ENCODE measurements around the gene SH3BP4. TPM values are rescaled to one million over a fixed set of nuclear protein-coding genes. Genes with fewer than 3 reads are reported as not detected.

SH3BP4 gene
- polyA plus RNA-seq, 1 donor: 17.0 TPM

DNA sequence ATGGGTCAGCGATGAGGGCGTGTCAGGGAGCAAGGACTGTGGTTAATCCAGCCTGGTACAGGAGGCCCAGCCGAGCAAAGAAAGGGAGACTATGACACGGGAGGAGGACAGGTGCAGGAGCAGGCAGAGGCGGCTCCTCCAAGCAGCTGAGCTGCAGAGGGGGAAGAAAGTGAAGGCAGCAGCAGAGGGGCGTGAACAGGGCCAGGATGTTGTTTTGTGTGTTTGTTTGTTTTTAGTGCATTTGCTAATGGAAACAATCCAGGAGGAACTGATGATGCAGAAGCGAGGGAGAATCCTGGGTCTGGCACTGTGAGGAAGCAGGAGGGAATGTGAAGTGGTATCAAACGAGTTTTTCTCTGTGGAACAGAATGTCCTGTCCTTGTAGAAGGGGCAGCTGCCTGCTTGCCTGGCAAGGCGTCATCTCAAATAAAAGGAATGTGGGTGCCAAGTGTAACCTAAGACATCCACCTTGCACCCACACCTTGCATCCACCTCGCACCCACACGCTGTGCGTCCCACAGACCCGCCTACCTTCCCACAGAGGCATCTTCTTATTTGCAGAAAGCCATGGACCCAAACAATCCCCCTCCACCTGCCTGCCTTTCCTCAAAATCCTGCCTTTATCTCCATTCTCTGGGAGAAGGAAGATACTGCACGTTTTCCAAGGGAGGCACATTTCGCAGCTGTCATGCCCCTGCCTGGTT lies 134.8 kb downstream of the SH3BP4 start:
- DNase-seq (ENCODE audit: low read depth): no peak

DNA sequence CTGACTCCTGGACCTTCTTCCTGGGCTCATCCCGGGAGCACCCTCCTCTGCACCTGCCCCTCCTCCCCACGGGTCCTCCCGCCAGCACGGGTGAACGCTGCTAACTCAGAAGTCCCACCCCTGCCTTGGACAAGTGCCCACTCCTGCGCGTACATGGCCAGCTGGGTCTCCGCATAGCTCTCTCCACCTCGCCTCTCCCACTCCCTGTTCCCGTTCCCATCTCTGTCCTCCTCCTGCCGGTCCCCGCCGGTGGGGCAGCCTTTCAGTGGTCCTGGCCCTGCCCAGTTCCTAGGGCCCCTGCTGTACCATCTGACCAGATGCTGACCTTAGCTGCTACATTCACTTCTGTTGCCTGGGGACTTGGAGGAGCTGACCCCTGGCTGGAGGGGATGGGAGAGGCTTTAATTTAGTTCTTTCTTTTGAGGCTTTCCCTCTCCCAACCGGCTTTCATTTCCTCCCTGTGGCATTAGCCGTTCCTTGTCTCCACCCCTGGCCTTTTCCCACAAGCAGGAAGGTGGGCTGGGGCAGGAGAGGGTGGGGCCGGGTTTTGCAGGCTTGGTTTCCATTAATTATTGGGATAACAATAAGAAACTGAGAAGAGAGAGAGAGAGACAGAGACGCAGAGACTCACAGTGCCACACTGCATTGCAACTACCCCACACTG lies 136.1 kb downstream of the SH3BP4 start:
- DNase-seq (ENCODE audit: low read depth): no peak

DNA sequence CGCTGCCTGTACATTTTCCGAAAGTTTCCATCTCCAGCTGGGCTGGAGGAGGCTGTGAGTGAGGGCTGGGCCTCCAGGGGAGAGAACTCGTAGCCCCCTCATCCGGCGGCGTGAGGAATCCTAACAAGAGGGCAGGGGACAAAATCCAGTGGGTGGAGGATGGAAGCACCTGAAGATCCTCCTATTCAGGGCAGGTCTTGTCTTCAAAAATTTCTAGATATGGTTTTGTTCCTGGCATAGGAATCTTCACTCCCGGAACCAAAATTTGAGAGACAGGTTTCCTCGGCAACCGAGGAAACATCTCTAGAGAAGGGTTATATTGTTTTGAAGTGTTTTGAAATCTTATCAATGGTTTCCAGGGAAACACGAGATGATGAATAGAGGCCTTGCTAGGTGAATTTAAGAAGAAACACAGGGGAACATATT lies 136.7 kb downstream of the SH3BP4 start:
- DNase-seq (ENCODE audit: low read depth): peak; percentile 22

DNA sequence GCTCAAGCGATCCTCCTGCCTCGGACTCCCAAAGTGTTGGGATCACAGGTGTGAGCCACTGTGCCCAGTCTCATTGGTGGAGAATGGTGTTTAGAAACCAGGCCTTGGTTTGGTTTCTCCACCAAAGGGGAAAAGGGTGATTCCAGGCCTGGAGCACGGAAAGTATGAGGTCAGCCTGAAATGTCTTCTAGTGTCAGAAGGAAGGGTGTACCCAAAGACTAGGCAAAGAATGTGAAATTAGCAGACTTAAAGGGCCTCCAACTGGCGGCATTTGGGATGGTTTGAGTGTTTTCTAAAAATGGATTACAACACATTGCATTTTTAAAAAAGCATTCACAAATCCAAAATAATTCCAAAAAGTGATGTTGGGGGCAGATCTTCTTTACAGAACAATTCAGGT lies 139.6 kb downstream of the SH3BP4 start:
- DNase-seq (ENCODE audit: low read depth): no peak

DNA sequence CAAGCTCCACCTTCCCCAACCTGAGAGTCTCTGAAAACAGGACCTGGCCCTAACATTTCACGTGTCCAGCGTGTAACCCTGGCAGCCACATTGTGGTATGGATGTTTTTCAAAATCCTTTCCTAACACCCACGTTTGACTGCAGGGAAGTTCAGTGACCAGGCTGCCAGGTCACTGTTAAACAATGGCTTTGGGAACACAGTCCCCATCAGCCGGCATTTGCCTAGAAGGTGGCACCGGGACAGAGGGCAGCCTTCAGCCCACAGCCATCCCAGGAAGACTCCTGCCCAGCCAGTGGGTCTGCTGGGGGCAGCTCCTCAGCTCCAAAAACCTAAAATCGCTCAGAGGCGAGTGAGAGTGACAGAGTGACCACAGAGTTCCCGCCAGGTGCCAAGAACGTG lies 140.2 kb downstream of the SH3BP4 start:
- no peak for DNase-seq (ENCODE audit: low read depth)

DNA sequence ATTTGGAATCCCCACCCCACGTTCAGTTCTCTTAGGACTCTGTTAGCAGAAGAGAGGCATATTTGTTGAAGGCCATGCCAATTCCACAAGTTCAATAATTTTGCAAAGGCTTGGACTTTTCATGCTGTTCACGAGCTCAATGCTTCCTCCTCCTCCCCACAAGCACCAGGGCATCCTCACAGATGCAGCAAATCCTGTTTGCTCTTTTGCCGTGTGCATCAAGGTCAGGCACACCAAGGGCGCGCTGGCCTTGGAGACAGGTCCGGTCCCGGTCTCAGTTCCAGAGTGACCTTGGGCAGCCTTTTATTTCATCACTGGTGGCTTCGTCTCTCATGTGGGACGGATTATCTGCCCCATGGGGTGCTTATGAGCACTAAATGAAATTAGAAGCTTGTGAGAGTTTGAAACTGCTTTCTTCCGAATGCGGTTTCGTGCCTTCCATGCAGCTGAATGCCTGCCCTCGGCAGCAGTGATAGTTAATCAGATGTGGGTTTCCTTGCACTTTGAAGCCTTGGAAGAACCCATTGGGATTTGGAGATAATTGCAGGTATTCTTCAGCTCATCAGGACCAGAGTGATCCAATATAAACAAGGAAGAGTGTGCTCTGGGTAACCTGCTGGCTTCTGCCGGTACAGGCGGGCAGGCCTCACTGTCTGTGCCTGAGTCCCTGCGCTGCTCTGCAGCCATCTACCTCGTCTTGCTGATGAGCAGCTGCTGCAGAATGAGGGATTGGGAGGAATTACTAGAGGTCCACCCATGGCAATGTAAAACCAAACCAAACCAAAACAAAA lies 140.8 kb downstream of the SH3BP4 start:
- DNase-seq (ENCODE audit: low read depth): no peak

DNA sequence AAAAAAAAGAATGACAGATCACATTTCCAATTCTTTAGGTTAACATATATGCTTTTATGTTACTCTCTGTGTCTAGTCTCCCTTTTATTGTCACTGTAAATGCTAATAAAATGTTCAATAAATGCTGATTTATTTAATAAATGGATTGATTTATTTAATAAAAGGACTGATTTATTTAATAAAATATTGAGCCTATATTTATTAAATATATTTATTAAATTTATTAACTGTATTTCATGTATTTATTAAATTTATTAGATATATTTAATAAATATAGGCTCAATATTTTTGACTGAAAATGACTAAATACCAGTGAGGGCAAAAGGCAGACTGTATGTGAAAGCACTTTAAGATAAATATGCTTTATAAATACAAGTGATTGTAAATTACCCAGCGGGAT lies 142.6 kb downstream of the SH3BP4 start:
- no peak for DNase-seq (ENCODE audit: low read depth)

DNA sequence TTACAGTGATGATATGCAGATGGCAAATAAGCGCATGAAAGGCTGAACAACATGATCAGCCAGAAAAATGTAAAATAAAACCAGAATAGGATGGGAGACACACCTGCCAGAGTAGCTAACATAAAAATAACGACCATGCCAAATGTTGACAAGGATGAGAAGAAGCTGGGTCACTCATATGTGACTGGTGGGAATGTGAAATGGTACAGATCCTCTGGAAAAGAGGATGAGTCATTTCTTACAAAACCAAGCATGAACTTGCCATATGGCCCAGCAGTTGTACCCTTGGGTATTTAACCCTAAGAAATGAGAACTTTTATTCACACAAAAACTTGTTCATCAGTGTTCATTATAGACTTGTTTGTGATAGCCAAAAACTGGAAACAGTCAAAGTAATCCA lies 143.8 kb downstream of the SH3BP4 start:
- no peak for DNase-seq (ENCODE audit: low read depth)

DNA sequence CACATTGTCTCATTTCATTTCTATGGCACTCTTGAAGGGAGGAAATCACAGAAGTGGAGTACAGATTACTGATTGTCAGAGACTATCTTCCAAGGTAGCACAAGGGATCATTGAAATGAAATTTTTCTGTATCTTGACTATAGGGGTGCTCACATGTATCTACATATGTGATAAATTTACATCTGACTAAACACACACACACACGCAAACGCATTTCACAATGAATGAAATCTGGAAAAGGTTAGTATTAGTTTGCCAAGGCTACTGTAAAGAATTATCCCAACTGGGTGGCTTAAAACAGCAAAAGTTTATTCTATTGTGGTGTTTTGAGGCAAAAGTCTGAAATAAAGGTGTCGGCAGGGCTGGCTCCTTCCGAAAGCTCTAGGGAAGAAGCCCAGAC lies 144.6 kb downstream of the SH3BP4 start:
- no peak for DNase-seq (ENCODE audit: low read depth)

DNA sequence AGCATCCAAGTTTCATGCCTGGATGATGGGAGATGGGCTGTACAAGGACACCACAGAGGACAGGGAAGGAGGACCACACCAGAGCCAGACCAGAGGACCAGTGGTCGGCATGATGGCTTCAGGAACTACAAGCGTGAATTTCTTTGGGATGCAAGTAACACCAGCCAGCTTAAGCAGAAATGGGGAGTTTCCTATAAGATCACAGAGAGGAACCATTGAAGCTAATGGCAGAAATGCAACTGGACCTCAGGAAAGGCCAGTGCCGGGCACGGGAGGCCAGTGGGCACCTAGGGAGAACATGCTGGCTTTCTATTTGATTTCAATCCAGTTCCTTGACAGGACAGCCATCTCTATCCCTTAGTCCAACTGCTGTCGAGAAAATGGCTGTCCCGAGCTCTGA lies 145.4 kb downstream of the SH3BP4 start:
- DNase-seq (ENCODE audit: low read depth): no peak

DNA sequence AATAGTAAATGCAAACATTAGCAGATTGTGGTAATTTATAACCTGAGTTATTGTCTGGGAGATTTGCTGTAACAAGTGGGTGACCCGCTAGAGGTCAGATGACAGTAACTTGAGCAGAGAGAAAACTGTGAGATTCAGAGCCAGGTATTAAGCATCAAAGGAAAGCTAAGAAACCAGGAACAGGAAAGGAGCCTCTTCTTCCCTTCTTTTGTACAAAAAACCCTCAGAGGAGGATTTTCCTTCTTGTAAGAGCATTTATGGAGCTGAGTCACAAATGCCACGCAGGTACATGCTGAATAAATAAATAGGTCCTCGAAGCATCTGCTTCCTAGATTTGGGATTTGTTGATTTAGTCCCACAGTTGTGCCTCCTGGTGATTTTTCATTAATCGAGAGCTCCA lies 146.5 kb downstream of the SH3BP4 start:
- DNase-seq (ENCODE audit: low read depth): no peak

DNA sequence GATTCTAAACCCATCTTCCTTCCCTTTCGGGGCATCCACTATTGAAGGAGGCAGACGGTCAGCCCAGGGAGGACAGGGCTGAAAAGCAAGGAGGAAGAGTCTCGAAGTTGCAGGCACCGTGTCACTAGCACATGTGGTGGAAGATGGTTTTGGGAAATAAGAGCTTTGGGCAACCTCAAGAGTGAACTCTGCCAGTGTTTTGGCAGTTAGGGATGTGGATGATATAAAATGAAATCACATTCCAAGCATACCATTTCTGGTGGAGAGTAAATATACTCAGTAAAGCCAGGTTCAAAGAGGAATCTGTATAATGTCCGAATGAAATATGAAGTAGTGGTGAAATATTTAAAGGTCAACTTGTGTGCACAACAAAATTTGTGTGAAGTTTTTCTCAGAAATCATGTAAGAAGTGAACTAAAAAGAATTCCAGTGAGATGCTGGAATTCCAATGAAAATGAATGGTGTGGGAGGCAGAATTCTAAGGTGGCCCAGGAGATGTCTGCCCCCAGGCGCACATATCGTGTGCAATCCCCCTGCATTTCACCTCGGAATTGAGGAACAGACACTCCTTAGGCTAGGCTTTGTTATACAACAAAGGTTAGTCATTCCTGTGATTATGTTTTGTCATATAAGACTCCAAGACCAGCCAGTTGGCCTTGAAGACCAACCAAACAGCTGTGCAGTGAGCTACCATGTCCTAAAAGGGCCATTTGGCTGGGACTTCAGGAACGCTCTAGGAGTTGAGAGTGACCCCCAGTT lies 147.1 kb downstream of the SH3BP4 start:
- DNase-seq (ENCODE audit: low read depth): no peak

DNA sequence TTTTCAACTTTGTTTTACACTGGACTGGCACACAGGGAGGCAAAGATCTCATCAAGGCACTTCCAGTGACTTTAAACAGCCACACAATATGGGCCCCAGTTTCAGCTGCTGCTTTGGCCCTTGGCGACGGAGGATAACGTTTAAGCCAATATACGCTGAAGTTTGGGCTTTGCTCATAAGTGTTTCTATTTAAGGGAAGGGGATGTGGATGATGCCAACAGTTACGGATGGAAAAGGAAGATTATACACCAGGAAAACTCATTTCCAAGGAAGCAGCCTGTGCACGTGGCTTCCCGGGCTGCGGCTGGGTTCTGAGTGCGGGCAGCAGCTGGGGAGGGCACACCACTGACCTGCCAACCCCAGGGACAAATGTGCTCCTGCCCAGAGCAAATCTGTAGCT lies 151.1 kb downstream of the SH3BP4 start:
- DNase-seq (ENCODE audit: low read depth): no peak
